HL-60 (cell line): ENCODE data around the gene EPHA4.

Experiments used
- DNase-seq, 2 experiments: peaks; one replicate each; pipeline ENCODE4 v3.0.0-alpha.2; 2010 to 2020; ENCODE audit warnings: low read depth in 1 of 2, low spot score in 1 of 2
- H3K27ac ChIP-seq: fragments of 250-450 bp; sonication (Bioruptor Pico); replicated peaks from 2 replicates; pipeline ENCODE4 v1.5.1; 2020; ENCODE audit warnings: mild to moderate bottlenecking, moderate library complexity
- H3K27me3 ChIP-seq: fragments of 250-450 bp; sonication (Bioruptor Pico); 2 replicates; pipeline ENCODE4 v1.5.1; 2021; ENCODE audit warnings: mild to moderate bottlenecking, moderate library complexity; ENCODE audit not compliant: insufficient read depth, poor library complexity, severe bottlenecking
- H3K4me3 ChIP-seq: replicated peaks from 2 replicates; pipeline ENCODE4 v1.5.1; 2011; ENCODE audit warnings: mild to moderate bottlenecking, control low read depth, low read length; ENCODE audit not compliant: insufficient read depth
- CTCF ChIP-seq: IDR thresholded peaks from one replicate; pipeline ENCODE4 v1.5.1; 2011; ENCODE audit warnings: low read length, control low read depth, inconsistent platforms; ENCODE audit not compliant: insufficient read depth
- GABPA ChIP-seq: IDR thresholded peaks from 2 replicates; pipeline ENCODE4 v1.6.1; 2012; ENCODE audit warnings: low read depth
- POLR2AphosphoS5 ChIP-seq: IDR thresholded peaks from 2 replicates; pipeline ENCODE4 v1.6.1; 2012; ENCODE audit warnings: low read depth
- REST ChIP-seq: IDR thresholded peaks from 2 replicates; pipeline ENCODE4 v1.6.1; 2012; ENCODE audit warnings: low read depth; ENCODE audit not compliant: insufficient replicate concordance
- SPI1 ChIP-seq: IDR thresholded peaks from 2 replicates; pipeline ENCODE4 v1.6.1; 2012; ENCODE audit warnings: low read depth, mild to moderate bottlenecking, borderline replicate concordance

The EPHA4 gene

GRCh38 chr2:221558107-221558506 lies 14.0 kb downstream of the EPHA4 start:
- H3K27me3 ChIP-seq, result no peaks in the 10 kb centered on the region
- no peak overlapping the region for H3K4me3 ChIP-seq
- no peak for TF ChIP-seq POLR2AphosphoS5
- no peak for TF ChIP-seq GABPA
- no peak for TF ChIP-seq SPI1
- no peak for TF ChIP-seq REST
- no peak for TF ChIP-seq CTCF
- no peak for DNase-seq
- H3K27ac ChIP-seq, result no peak overlapping the region

- H3K27me3 ChIP-seq, result no peaks in the 10 kb centered on the region
- H3K27ac ChIP-seq, result no peak overlapping the region
- no peak for TF ChIP-seq SPI1
- no peak for TF ChIP-seq REST
- no peak for TF ChIP-seq GABPA
- TF ChIP-seq POLR2AphosphoS5, result no peak
- no peak for TF ChIP-seq CTCF
- no peak for DNase-seq
- no peak overlapping the region for H3K4me3 ChIP-seq
Measured at GRCh38 chr2:221555494-221555846, 16.6 kb downstream of the EPHA4 start.

- Histone ChIP-seq H3K27ac (no peak overlapping the region), H3K27me3 (no peaks in the 10 kb centered on the region), H3K4me3 (no peak overlapping the region)
- no peak for DNase-seq
- TF ChIP-seq POLR2AphosphoS5 (no peak), REST (no peak), SPI1 (no peak), CTCF (no peak), GABPA (no peak)
Measured at GRCh38 chr2:221554769-221555493, 17.2 kb downstream of the EPHA4 start.
